HG02981 (cell line): ENCODE data around the gene IL10RB.
"Not testable (repeated sequence)": the region's sequence is repeated elsewhere in the genome, so short reads cannot be mapped to it uniquely, and the experiment has no call there.

Experiments used
- ATAC-seq: cut with Tn5 transposase; IDR thresholded peaks from one replicate; pipeline ENCODE4 v1.9.1; 2021; ENCODE audit warnings: mild to moderate bottlenecking, moderate library complexity; ENCODE audit not compliant: unreplicated experiment

IL10RB gene

DNA sequence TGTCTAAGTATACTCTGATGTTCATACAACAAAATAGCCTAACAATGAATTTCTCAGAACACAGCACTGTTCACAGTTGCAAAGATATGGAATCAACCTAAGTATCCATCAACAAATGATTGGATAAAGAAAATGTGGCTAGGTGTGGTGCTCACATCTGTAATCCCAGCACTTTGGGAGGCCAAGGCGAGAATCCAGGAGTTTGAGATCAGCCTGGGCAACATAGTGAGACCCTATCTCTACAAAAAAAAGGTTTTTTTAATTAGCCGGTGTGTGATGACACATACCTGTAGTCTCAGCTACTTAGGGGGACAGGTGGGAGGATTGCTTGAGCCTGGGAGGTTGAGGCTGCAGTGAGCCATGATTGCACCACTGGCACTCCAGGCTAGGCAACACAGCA lies 25.8 kb upstream of the IL10RB start:
- ATAC-seq: no peak

DNA sequence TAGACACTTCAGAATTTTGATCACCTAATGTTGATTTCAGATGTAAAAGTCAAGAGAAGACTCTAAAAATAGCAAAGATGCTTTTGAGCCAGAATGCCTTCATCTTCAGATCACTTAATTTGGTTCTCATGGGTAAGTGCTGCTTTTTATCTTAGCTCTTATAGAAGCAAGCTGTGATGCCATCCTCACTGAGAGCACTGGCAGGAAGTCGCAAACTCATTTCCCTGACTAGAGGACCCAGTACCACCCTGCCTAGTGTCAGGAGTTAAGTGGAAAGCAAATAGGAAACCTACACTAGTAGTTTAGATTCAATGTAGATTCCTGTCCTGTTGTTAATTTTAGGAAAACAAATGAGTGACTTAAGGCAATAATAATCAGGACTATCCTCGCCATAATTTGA lies 24.3 kb upstream of the IL10RB start:
- no peak for ATAC-seq

GRCh38 chr21:33242846-33243245 lies 23.3 kb upstream of the IL10RB start:
- ATAC-seq: not testable (repeated sequence)

DNA sequence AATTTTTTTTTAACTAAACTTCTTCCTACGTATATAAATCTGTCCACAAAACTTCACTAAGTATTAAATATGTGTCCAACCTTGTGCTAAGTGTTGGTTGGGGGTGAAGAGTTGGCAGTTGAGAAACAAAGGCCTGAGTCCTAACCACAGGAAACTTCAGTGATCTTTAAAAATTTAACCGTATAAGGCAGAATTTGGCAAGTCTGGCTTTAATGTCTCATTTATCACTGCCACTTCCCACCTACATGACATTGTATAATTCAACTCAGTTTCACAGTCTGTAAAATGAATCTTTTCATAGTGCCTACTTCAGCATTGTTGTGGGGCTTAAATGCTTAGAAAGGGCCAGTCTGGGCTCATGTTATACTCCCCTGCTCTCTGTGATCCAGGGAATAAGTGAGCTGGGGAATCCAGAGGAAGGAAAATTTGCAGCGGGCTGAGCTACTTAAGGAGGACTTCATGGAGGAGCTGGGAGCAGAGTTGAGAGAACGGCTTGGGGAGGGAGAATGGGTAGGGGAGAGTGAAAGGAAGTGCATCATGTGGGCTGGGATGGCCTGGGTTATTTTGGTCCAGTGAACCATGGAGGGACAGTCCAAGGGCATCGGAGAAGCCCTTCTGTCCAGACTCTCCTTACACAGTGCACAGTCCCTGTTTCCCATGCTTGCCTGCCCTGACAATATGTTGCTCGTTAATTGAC lies 21.9 kb upstream of the IL10RB start:
- no peak for ATAC-seq

- no peak for ATAC-seq
These were observed 21.4 kb upstream of the IL10RB start for GRCh38 chr21:33244779-33245105.

GRCh38 chr21:33245289-33245918 lies 20.8 kb upstream of the IL10RB start:
- no peak for ATAC-seq

- ATAC-seq: no peak
These were observed 19.7 kb upstream of the IL10RB start for GRCh38 chr21:33246506-33246905.

GRCh38 chr21:33246963-33247362 lies 19.2 kb upstream of the IL10RB start:
- no peak for ATAC-seq

DNA sequence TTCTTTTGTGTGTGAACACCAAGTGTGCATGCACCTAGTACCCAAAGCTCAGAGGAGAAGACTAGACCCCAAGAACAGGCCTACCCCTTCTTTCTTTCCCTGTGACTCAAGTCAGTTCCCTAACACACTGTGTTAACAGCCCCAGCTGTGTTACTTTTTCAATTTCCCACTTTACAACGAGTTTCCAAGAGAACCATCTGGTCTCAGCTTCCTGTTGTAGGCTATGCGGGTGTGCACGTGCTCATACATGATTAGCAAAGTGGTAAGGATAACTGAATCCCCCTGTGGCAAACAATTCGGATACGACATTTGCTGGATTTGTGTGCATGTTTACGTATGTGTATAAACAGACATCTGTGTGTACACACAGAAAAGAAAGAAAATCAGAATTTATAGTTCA lies 18.6 kb upstream of the IL10RB start:
- ATAC-seq: no peak

- ATAC-seq: no peak
These were observed 16.7 kb upstream of the IL10RB start for GRCh38 chr21:33249331-33250002.

GRCh38 chr21:33251119-33251518 lies 15.0 kb upstream of the IL10RB start:
- ATAC-seq: no peak

DNA sequence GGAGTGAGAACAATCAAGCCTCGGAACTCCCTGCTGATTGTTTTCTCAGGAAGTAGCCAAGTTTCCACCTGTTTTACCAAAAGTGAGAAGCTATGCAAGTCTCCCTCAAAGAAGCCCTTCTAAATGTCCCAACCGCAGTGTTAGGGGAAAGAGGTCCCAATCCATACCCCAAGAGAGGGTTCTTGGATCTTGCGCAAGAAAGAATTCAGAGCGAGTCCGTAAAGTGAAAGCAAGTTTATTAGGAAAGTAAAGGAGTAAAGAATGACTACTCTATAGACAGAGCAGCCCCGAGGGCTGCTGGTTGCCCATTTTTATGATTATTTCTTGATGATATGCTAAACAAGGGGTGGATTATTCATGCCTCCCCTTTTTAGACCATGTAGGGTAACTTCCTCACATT lies 12.8 kb upstream of the IL10RB start:
- ATAC-seq: not testable (repeated sequence)

- no peak for ATAC-seq
These were observed 11.4 kb upstream of the IL10RB start for GRCh38 chr21:33254766-33255165.

DNA sequence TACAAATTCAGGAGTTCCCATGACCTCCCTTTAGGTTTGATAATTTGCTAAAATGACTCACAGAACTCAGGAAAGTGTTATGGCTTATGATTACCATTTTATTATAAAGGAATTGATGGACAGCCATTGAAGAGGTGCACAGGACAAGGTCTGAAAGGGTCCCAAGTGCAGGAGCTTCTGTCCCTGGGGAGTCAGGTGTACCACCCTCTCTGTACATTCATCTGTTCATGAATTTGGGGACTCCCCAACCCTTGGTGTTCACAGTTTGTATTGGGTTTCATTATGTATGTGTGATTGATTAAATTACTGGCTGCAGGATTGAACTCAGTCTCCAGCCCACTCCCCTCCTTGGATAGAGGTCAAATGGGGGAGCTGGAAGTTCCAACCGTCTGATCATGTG lies 10.8 kb upstream of the IL10RB start:
- no peak for ATAC-seq

DNA sequence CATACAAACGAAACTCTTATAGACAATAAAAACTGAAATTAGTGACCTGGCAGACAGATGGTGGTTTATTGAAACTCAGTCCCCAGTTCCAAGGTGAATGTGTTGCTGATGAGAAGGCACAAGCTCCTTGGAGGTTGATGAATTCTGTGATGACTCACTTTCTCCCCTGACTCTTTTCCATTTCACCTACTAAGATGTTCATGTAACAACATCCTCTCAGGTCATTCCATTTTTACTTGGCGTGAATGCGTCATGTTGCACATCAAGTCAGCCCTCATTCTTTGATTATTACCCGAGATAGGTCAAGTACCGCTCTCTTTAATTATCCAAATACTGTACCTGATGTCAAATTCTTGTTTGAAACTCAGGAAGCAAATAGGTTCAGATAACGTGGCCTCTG lies 10.1 kb upstream of the IL10RB start:
- no peak for ATAC-seq

DNA sequence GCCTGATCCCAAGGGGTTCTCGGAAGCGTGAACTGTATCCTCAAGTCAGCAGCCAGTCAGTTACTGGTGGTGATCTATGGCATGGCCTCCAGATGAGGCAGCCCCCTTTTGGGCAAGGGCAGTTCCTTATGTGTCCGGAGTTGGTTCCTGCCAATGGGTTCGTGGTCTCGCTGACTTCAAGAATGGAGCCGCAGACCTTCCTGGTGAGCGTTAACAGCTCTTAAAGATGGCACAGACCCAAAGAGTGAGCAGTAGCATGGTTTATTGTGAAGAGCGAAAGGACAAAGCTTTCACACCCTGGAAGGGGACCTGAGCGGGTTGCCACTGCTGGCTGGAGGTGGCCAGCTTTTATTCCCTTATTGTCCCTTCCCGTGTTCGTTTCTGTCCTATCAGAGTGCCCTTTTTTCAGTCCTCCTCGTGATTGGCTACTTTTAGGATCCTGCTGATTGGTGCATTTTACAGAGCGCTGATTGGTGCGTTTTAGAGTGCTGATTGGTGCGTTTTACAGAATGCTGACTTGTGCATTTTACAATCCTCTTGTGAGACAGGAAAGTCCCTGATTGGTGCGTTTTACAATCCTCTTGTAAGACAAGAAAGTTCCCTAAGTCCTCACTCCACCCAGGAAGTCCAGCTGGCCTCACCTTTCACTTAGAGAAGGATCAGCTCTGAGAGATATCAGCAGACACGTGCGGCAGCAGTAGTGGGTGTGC lies 8.9 kb upstream of the IL10RB start:
- ATAC-seq: no peak

GRCh38 chr21:33258475-33258874 lies 7.7 kb upstream of the IL10RB start:
- ATAC-seq: no peak

DNA sequence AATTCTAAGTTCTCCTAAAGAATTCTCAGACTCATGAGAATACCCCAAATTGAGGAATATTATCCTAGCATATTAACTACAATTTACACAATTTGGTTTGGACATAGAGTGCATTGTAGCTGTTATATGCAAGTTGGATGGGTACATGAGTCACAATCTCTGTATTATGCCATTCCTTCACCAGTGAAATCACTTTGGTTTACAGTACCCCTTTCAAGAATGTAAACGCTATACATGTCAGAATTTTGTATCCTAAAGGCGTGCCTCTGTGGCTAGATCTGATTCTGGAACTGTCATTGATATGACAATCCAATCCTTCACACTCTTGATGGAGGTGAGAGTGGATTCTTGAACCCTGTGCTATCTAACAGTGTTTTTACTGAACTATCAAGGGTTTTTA lies 6.7 kb upstream of the IL10RB start:
- no peak for ATAC-seq

- no peak for ATAC-seq
These were observed 6.2 kb upstream of the IL10RB start for GRCh38 chr21:33259995-33260394.

GRCh38 chr21:33261635-33262034 lies 4.5 kb upstream of the IL10RB start:
- no peak for ATAC-seq

GRCh38 chr21:33262921-33263320 lies 3.2 kb upstream of the IL10RB start:
- ATAC-seq: no peak

GRCh38 chr21:33264561-33264960 lies 1.6 kb upstream of the IL10RB start:
- no peak for ATAC-seq
